Smooth muscle cell of the brain vasculature (primary cell): Measurements from ENCODE around the gene SLC25A11.
"Not testable (repeated sequence)": the region's sequence is repeated elsewhere in the genome, so short reads cannot be mapped to it uniquely, and the experiment has no call there.

Experiments
- DNase-seq: peaks from one replicate; pipeline ENCODE4 v3.0.0-alpha.2; 2012; ENCODE audit warnings: low read depth, low spot score

SLC25A11 gene

GRCh38 chr17:4945176-4945943 lies 5.5 kb upstream of the SLC25A11 start:
- no peak for DNase-seq

DNA sequence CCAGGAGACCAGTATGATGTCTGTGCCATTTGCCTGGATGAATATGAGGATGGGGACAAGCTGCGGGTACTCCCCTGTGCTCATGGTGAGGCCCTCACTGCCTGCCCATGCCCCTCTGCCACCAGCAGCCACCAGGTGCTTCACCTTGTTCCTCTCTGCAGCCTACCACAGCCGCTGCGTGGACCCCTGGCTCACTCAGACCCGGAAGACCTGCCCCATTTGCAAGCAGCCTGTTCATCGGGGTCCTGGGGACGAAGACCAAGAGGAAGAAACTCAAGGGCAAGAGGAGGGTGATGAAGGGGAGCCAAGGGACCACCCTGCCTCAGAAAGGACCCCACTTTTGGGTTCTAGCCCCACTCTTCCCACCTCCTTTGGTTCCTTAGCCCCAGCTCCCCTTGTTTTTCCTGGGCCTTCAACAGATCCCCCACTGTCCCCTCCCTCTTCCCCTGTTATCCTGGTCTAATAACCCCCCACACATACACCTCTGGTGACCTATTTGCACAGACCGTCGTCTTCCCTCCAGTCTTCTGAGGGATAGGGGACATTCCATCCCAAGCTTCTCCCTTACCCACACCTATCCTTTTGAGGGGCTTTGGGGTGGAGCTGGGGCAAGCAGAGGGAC lies 4.8 kb upstream of the SLC25A11 start:
- no peak for DNase-seq

DNA sequence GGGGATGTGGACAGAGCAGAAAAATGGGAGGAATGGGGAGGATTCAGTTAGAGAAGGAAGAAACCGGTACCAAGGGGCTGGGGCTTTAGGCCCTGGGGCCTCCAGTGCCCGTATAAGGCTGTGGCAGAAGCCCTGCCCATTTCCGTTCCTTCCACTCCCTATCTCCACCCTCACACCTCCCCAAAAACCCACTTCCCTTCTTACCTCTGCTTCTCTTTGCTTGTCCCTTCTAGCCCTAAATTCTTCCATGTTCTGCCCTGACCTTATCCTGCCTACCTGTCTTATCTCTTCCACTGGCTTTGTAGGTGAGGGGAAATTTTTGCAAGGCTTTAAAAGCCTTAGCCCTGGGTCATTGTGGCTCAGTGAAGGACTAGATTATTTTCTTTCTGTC lies 4.3 kb upstream of the SLC25A11 start:
- DNase-seq: no peak

- DNase-seq: no peak
Observed at GRCh38 chr17:4942760-4943508, 3.1 kb upstream of the SLC25A11 start.

GRCh38 chr17:4941319-4941610 lies 1.4 kb upstream of the SLC25A11 start:
- no peak for DNase-seq

DNA sequence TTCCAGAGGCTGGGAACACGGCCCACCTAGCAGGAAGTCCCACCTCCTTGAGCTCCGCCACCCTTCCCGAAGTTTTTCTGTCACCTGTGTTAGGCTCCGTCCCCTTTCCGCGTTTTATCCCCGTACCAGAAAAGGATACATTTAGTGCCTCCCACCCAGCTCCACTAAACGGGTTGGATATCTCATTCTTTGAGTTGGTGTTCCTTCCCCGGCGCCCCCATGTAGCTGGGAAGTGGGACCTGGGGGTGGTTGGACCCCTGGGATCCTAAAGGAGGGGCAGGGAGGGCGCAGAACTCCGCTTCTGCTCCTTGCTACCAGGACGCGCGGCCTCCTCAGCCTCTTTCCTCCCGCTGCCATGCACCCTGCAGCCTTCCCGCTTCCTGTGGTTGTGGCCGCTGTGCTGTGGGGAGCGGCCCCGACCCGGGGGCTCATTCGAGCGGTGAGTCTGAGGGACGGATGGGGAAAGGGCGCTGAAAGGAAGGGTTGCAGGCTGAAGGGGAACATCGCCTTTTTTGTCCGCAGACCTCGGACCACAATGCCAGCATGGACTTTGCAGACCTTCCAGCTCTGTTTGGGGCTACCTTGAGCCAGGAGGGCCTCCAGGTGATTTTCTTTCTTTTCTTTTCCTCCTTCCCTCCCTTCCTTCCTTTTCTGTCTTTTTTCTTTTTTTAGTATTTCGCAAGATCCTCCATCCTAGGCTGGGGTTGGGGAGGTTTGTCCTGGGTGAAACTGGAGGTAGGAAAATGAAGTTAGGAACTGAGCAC lies 891 bp upstream of the SLC25A11 start:
- no peak for DNase-seq

- no peak for DNase-seq
Observed at GRCh38 chr17:4939546-4939795, 375 bp downstream of the SLC25A11 start.

GRCh38 chr17:4938688-4939545 lies 929 bp downstream of the SLC25A11 start:
- no peak for DNase-seq

GRCh38 chr17:4938069-4938491 lies 1.8 kb downstream of the SLC25A11 start:
- DNase-seq: no peak

GRCh38 chr17:4937553-4937952 lies 2.3 kb downstream of the SLC25A11 start:
- DNase-seq: no peak

DNA sequence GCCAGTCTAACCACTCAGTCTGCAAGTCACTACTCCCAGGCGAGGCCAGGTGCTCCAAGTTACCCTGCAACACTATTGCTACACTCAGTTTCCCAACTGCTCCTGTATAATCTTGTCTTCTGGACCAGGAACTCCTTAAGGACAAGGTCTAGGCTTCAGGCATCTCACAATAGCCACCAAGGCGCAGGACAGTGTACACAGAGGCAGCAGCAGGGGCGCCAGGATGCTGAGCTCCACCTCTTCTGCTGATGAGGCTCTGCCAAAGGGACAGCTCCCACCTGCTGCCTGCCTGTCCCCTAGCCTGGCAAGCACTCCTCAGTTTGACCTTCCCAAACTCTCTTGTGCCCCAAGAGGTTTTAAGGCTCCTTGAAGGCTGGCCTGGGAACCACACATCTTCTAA lies 3.4 kb downstream of the SLC25A11 start:
- DNase-seq: no peak

DNA sequence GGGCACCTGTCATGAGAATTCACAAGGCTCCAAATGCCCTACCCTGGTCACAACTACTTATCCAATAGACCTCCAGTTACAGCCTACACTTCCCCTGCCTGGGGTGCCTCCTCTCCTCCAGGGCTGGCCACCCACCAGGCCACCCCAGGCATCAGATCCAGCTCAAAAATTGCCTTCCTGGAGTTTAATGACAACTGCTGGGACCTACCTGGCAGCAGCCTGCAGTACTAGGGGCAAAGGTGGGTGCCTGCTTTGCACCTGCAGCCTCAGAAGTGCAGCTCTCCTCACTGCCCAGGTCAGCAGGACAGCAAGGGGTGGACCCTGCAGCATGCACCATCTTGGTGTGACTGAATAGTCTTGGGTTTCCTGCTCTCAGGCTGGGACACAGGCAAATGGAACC lies 4.2 kb downstream of the SLC25A11 start:
- no peak for DNase-seq

DNA sequence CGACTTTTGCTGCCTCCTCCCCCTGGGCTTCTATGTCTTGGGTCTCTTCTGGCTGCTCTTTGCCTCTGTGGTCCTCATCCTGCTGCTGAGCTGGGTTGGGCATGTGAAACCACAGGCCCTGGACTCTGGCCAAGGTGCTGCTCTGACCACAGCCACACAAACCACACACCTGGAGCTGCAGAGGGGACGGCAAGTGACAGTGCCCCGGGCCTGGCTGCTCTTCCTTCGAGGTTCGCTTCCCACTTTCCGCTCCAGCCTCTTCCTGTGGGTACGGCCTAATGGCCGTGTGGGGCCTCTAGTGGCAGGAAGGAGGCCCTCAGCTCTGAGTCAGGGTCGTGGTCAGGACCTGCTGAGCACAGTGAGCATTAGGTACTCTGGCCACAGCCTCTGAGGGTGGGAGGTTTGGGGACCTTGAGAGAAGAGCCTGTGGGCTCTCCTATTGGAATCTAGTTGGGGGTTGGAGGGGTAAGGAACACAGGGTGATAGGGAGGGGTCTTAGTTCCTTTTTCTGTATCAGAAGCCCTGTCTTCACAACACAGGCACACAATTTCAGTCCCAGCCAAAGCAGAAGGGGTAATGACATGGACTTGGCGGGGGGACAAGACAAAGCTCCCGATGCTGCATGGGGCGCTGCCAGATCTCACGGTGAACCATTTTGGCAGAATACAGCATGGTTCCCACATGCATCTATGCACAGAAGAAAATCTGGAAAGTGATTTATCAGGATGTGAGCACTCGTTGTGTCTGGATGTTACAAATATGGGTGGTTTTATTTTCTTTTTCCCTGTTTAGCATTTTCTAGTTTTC lies 5.5 kb downstream of the SLC25A11 start:
- DNase-seq: no peak

DNA sequence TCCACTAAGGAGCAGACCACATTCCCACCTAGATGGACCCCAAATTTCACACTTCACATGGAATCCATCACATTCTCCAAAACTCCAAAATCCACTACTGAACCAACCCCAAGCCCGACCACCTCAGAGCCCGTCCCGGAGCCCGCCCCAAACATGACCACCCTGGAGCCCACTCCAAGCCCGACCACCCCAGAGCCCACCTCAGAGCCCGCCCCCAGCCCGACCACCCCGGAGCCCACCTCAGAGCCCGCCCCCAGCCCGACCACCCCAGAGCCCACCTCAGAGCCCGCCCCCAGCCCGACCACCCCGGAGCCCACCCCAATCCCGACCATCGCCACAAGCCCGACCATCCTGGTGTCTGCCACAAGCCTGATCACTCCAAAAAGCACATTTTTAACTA lies 6.2 kb downstream of the SLC25A11 start:
- DNase-seq: no peak

DNA sequence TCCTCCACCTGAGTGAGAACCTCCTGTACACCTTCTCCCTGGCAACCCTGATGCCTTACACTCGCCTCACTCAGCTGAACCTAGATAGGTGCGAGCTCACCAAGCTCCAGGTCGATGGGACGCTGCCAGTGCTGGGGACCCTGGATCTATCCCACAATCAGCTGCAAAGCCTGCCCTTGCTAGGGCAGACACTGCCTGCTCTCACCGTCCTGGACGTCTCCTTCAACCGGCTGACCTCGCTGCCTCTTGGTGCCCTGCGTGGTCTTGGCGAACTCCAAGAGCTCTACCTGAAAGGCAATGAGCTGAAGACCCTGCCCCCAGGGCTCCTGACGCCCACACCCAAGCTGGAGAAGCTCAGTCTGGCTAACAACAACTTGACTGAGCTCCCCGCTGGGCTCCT lies 7.1 kb downstream of the SLC25A11 start:
- no peak for DNase-seq

GRCh38 chr17:4931963-4932362 lies 7.9 kb downstream of the SLC25A11 start, which contains the start of gene GP1BA:
Gene GP1BA (plus strand): TSS chr17:4932277. CDS start chr17:4932605, 328 bp downstream.
- no peak for DNase-seq

DNA sequence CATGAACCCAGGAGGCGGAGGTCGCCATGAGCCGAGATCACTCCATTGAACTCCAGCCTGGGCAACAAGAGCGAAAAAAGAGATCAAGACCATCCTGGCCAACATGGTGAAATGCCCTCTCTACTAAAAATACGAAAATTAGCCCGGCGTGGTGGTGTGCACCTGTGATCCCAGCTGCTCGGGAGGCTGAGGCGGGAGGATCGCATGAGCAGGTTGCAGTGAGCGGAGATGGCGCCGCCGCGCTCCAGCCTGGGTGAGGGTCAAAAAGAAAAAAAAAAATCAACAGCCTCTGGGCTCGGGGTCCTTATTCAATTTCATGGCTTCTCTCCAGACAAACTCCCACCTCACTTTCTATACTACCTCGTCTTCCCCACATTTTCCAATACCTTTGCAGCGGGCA lies 11.0 kb downstream of the SLC25A11 start:
- no peak for DNase-seq

GRCh38 chr17:4926577-4927335 lies 13.1 kb downstream of the SLC25A11 start:
- DNase-seq: not testable (repeated sequence)

- DNase-seq: no peak
Observed at GRCh38 chr17:4921320-4921719, 18.5 kb downstream of the SLC25A11 start.
